ENCODE data around the gene SLC12A8. TPM values are rescaled to one million over a fixed set of nuclear protein-coding genes. Genes with fewer than 3 reads are reported as not detected.

The SLC12A8 gene
- total and polyA plus RNA-seq, 9 of the 15 experiments (the other 6 are each of a cell fraction or from before 2014, with no cell fraction given), result 0.04 to 0.33 (median 0.09) TPM; not detected in 4

GRCh38 chr3:125151916-125152315 lies 60.6 kb downstream of the SLC12A8 start:
- Histone ChIP-seq H2AFZ (ENCODE audit: low read depth, low read length) (no peak overlapping the region), H3K27me3 (ENCODE audit: control insufficient read depth in 2 of 2, insufficient read depth in 2 of 2, low read length in 2 of 2) (peaks cover 0 to 4% of the 10 kb centered on the region in 2 experiments; a peak in 1 of 5 replicates), H3K9ac (ENCODE audit: insufficient read depth in 1 of 2, low read depth in 2 of 2, low read length in 2 of 2) (no peak overlapping the region), H3K4me1 (replicated peaks in 1 of 2; ENCODE audit: control insufficient read depth in 2 of 2, insufficient read depth in 2 of 2, low read length in 2 of 2) (peaks cover 7 to 10% of the 10 kb centered on the region in 2 experiments; a peak in 3 of 5 replicates), H3K4me3 (no peak overlapping the region), H3K4me2 (ENCODE audit: insufficient read depth, low read length) (no peak overlapping the region), H3K9me1 (ENCODE audit: control insufficient read depth, insufficient read depth, low read length) (no peaks in the 10 kb centered on the region), H3K79me2 (ENCODE audit: control insufficient read depth, insufficient read depth, low read length) (no peaks in the 10 kb centered on the region), H3K36me3 (ENCODE audit: control insufficient read depth, insufficient read depth, low read length) (no peaks in the 10 kb centered on the region), H4K20me1 (replicated peaks; ENCODE audit: control insufficient read depth, insufficient read depth, low read length) (no peaks in the 10 kb centered on the region), H3K9me3 (replicated peaks; ENCODE audit: control insufficient read depth, insufficient read depth, low read depth, low read length) (no peaks in the 10 kb centered on the region), H3K27ac (ENCODE audit: extremely low read depth, low read depth, low read length) (no peak overlapping the region)
- CTCF ChIA-PET (ENCODE audit: low intra/inter-chr PET ratio), result interaction anchor here (1.1 kb wide), 1 partner anchor 434 kb away, joined by 4 read pairs; no protein-coding TSS in a partner anchor
- DNase-seq (ENCODE audit: extremely low read depth in 1 of 4, low spot score in 3 of 4), result no peak
- no TSS peak for BruUV-seq (replicated peaks)
- FAIRE-seq, result no peak
- TF ChIP-seq NFXL1 (CRISPR knock-in tag; IDR thresholded peaks at IDR 0.05) (no peak), TRIM28 (IDR thresholded peaks at IDR 0.05) (no peak), C11orf30 (IDR thresholded peaks at IDR 0.05; ENCODE audit: low read depth) (no peak), ATF4 (CRISPR knock-in tag; IDR thresholded peaks at IDR 0.05) (no peak), HMG20B (CRISPR knock-in tag; IDR thresholded peaks at IDR 0.05) (no peak), RBM17 (IDR thresholded peaks at IDR 0.05; ENCODE audit: borderline replicate concordance, low read depth, low read length) (no peak), TAF15 (IDR thresholded peaks at IDR 0.05; ENCODE audit: low read depth, low read length) (no peak), BRD9 (IDR thresholded peaks at IDR 0.05; ENCODE audit: low read depth, partially characterized antibody) (no peak), TEAD4 (IDR thresholded peaks at IDR 0.05; ENCODE audit: low read length) (no peak), TEAD4 (CRISPR knock-in tag; IDR thresholded peaks at IDR 0.05; ENCODE audit: borderline replicate concordance) (no peak), E2F5 (CRISPR knock-in tag; IDR thresholded peaks at IDR 0.05) (no peak), ZKSCAN3 (CRISPR knock-in tag; IDR thresholded peaks at IDR 0.05) (no peak), ZNF75A (CRISPR knock-in tag; IDR thresholded peaks at IDR 0.05) (no peak), ZNF41 (CRISPR knock-in tag; conservative IDR thresholded peaks at IDR 0.05) (no peak), HOXB6 (CRISPR knock-in tag; IDR thresholded peaks at IDR 0.05; ENCODE audit: borderline replicate concordance) (no peak), HBP1 (CRISPR knock-in tag; IDR thresholded peaks at IDR 0.05) (no peak), KHSRP (IDR thresholded peaks at IDR 0.05) (no peak)
- no peak for ATAC-seq
- 10% methylated on average over 1 of the region's 1 CpG for WGBS (ENCODE audit: insufficient coverage, low coverage, missing lambda C conversion rate)
- intact Hi-C loops (cut with micrococcal nuclease), result loop anchor here (5.0 kb wide), 1 partner anchor 435 kb away; no protein-coding TSS in a partner anchor
- POLR2A ChIA-PET, result no interaction called here
- in situ Hi-C loops (cut with MboI), result loop anchor here (25.0 kb wide), 1 partner anchor 435 kb away; the partner anchor contains the start of gene OSBPL11
